SK-N-DZ (cell line): ENCODE data around the gene ITGA11.

ENCODE experiments used
- DNase-seq: peaks from one replicate; pipeline ENCODE4 v3.0.0-alpha.2; 2015; ENCODE audit warnings: low spot score

The ITGA11 gene

GRCh38 chr15:68333775-68334470 lies 98.0 kb downstream of the ITGA11 start:
- DNase-seq, result no peak

- no peak for DNase-seq
These were observed 99.7 kb downstream of the ITGA11 start for GRCh38 chr15:68332266-68332665.

- no peak for DNase-seq
These were observed 101.1 kb downstream of the ITGA11 start for GRCh38 chr15:68330901-68331300.

- no peak for DNase-seq
These were observed 101.5 kb downstream of the ITGA11 start for GRCh38 chr15:68330416-68330815.

- no peak for DNase-seq
These were observed 103.0 kb downstream of the ITGA11 start for GRCh38 chr15:68328964-68329363.

GRCh38 chr15:68328443-68328842 lies 103.5 kb downstream of the ITGA11 start:
- DNase-seq, result no peak

- no peak for DNase-seq
These were observed 105.1 kb downstream of the ITGA11 start for GRCh38 chr15:68326711-68327354.

- no peak for DNase-seq
These were observed 106.2 kb downstream of the ITGA11 start for GRCh38 chr15:68325726-68326125.

GRCh38 chr15:68322796-68323195 lies 109.2 kb downstream of the ITGA11 start:
- DNase-seq, result no peak

GRCh38 chr15:68321229-68321628 lies 110.7 kb downstream of the ITGA11 start:
- DNase-seq, result no peak

GRCh38 chr15:68319997-68320396 lies 112.0 kb downstream of the ITGA11 start:
- no peak for DNase-seq

GRCh38 chr15:68318931-68319909 lies 112.7 kb downstream of the ITGA11 start:
- DNase-seq, result no peak

- no peak for DNase-seq
These were observed 113.7 kb downstream of the ITGA11 start for GRCh38 chr15:68318008-68318835.

GRCh38 chr15:68317281-68318007 lies 114.5 kb downstream of the ITGA11 start:
- DNase-seq, result no peak

GRCh38 chr15:68316061-68316804 lies 115.7 kb downstream of the ITGA11 start:
- DNase-seq, result peak; percentile 49

- no peak for DNase-seq
These were observed 116.4 kb downstream of the ITGA11 start for GRCh38 chr15:68315495-68316031.

- DNase-seq, result no peak
These were observed 116.9 kb downstream of the ITGA11 start for GRCh38 chr15:68315035-68315434.

GRCh38 chr15:68314563-68314962 lies 117.4 kb downstream of the ITGA11 start:
- no peak for DNase-seq
